NB4 (cell line): ENCODE data around the gene ACOX2.
A peak's percentile ranks its signal among the peaks of the same experiment; 100 is the strongest.

Experiments used
- DNase-seq: peaks from one replicate; pipeline ENCODE4 v3.0.0; 2010; ENCODE audit warnings: low read depth
- H3K4me3 ChIP-seq: one replicate; pipeline ENCODE4 v1.5.1; 2011; ENCODE audit warnings: mild to moderate bottlenecking, low read depth, low read length, moderate library complexity
- MYC ChIP-seq: IDR thresholded peaks from 2 replicates; pipeline ENCODE4 v1.6.1; 2011; ENCODE audit warnings: low read depth, low read length
- POLR2A ChIP-seq: IDR thresholded peaks from 2 replicates; pipeline ENCODE4 v1.6.1; 2011; ENCODE audit warnings: mild to moderate bottlenecking; ENCODE audit not compliant: insufficient read length; ENCODE audit errors: extremely low read depth
- TF ChIP-seq, protein P1 (sequence below): IDR thresholded peaks from 2 replicates; pipeline ENCODE4 v1.6.1; 2011; ENCODE audit warnings: low read depth, low read length
- TF ChIP-seq, protein P2 (sequence below): IDR thresholded peaks from one replicate; pipeline ENCODE4 v1.5.1; 2012; ENCODE audit warnings: low read depth, low read length

Gene ACOX2

DNA sequence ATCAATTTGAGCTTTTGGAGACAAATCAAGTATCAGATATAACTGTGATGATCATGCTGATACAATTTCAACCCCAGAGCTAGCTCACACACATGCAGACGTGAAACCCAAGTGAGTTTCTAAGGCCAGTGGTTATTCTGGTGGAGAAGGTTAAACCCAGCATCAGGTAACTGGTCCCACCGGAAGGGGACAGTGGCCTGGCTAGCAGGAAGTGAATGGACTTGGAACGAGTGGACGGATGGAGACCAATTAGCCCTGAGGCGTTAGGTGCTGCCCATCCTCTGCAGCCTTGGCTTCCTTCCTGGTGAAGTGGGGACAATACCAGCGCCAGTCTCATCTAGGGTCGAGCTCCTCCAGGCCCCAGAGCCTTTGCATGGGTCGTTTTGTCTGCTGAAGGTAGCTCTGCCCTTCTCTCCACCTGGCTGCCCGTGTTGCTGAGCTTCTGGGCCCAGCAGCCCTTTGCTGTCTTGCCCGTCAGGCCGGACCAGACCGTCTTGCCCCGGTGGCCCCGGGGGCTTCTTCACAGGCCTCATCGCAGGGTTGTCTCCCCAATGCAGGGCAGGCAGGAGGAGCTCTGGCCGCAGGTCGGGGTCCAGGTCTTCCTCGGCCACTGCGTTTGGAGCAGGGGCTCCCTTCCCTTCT lies 46.0 kb downstream of the ACOX2 start:
- no peak for DNase-seq
- H3K4me3 ChIP-seq, result no peak overlapping the region
- TF ChIP-seq POLR2A (no peak), MYC (no peak)
- TF ChIP-seq, protein P1, sequence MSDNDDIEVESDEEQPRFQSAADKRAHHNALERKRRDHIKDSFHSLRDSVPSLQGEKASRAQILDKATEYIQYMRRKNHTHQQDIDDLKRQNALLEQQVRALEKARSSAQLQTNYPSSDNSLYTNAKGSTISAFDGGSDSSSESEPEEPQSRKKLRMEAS, result no peak
- TF ChIP-seq, protein P2, sequence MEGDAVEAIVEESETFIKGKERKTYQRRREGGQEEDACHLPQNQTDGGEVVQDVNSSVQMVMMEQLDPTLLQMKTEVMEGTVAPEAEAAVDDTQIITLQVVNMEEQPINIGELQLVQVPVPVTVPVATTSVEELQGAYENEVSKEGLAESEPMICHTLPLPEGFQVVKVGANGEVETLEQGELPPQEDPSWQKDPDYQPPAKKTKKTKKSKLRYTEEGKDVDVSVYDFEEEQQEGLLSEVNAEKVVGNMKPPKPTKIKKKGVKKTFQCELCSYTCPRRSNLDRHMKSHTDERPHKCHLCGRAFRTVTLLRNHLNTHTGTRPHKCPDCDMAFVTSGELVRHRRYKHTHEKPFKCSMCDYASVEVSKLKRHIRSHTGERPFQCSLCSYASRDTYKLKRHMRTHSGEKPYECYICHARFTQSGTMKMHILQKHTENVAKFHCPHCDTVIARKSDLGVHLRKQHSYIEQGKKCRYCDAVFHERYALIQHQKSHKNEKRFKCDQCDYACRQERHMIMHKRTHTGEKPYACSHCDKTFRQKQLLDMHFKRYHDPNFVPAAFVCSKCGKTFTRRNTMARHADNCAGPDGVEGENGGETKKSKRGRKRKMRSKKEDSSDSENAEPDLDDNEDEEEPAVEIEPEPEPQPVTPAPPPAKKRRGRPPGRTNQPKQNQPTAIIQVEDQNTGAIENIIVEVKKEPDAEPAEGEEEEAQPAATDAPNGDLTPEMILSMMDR, result no peak

DNA sequence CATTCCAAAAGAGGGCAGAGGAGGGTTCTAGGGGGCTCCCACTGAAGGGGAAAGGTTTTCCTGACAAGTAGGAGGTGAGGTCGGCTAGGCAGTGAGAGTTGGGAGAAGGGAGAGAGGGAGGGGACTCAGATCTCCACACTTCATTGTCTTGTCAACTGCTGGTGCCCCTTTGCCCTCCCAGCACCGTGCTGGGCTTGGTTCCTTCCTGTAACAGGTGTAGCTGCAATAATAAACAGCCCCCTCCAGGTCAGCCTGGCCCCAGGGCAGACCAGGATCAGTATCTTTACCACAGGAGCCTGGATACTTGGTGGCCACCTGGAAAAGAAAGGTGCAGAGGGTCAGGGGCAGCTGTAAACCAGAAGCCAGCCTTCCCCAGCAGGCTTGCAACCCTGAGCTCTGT lies 48.0 kb downstream of the ACOX2 start:
- no peak for TF ChIP-seq MYC
- TF ChIP-seq POLR2A, result no peak
- TF ChIP-seq, protein P2, result no peak
- TF ChIP-seq, protein P1, result no peak
- no peak for DNase-seq
- H3K4me3 ChIP-seq, result no peak overlapping the region

DNA sequence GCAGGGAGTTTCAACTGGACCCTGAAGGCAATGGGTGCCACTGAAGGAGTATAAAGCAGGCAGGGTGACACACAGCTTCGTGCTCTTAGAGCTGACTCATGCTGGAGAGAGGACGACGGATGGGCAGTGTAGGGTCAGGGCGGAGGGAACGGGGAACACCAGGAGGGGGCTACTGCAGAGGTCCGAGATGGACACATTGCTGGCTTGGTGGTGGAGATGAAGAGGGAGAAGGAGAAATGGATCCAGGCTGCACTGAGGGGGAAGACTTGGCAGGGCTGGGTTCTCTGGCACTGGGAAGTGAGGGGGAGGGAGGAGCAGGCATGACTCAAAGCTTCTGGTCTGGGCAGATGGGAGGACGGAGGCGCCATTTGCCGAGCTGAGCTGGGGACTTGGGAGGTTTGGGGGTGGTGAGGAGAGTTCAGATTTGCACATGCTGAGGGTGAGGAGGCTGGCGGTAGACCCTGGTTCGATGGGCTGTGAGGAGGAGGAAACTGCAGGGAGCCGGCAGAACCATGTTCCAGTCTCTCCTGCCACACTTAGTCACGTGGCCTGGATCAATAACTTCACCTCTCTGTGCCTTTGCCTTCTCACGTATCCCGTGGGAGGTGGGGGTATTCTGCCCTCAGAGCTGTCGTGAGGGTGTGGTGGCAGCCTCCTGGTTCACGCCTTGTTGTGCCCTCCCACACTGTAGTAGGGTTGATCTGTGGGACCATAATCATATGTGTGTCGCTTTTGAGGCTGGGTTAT lies 49.7 kb downstream of the ACOX2 start:
- TF ChIP-seq, protein P1, result peak; percentile 12; the same call in 1 of the 2 replicates
- TF ChIP-seq, protein P2, result no peak
- 0 out of 2 replicates have a peak, but pooled peaks have one; percentile 33 for TF ChIP-seq MYC
- H3K4me3 ChIP-seq, result no peak overlapping the region
- peak; percentile 51 for DNase-seq

DNA sequence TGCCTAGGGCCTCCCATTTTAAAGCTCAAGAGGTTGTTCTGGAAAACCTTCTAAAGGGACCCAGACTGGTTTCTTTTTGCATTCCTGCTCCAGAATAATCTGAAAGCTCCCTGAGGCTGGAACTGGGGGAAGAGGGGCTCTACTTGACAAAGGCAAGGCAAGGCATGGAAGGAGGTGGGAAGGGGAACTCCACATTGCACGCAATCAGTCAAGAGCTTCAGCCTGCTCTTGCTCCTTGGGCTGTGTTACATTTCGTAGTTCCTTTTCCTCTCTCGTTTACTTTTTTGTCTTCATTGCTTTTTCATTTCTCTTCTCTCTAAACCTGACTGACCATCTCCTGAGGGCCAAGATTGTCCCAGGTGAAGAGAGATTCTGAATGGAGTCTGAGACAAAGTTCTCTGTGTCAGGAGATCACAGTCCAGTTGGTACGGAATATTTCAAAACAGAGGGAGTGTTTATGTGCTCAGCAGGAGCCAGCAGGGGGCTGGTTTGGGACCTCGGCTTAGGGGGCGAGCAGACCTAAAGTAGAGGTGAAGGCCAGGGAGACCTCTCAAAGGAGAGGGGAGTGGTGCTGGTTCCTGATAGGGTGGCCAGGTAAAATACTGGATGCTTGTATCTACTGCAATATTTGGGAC lies 51.1 kb downstream of the ACOX2 start:
- TF ChIP-seq MYC (no peak), POLR2A (no peak)
- TF ChIP-seq, protein P2, result no peak
- TF ChIP-seq, protein P1, result no peak
- no peak overlapping the region for H3K4me3 ChIP-seq
- DNase-seq, result no peak

DNA sequence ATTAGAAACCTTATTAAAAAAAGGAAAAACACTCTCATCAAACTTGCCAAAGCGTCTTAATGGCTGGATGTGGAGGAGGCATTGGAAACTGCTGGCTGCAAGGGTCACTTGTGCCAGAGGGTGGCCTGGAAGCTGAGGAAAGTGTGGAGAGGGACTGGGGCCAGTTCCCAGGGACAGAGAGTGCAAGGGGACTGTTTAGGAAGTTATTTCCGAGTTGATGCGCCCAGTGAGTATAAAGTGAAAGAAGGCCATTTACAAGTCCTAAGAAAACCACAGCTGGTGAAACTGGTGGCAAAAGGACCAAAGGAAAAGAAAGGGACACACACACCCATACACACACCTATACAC lies 52.3 kb downstream of the ACOX2 start:
- TF ChIP-seq MYC, result no peak
- TF ChIP-seq POLR2A, result no peak
- TF ChIP-seq, protein P2, result no peak
- TF ChIP-seq, protein P1, result no peak
- DNase-seq, result no peak
- no peak overlapping the region for H3K4me3 ChIP-seq
